ENCODE data around the gene KLHDC8A.

Gene KLHDC8A

GRCh38 chr1:205291596-205291995 lies 65.1 kb downstream of the KLHDC8A start:
- TF ChIP-seq, protein P1, sequence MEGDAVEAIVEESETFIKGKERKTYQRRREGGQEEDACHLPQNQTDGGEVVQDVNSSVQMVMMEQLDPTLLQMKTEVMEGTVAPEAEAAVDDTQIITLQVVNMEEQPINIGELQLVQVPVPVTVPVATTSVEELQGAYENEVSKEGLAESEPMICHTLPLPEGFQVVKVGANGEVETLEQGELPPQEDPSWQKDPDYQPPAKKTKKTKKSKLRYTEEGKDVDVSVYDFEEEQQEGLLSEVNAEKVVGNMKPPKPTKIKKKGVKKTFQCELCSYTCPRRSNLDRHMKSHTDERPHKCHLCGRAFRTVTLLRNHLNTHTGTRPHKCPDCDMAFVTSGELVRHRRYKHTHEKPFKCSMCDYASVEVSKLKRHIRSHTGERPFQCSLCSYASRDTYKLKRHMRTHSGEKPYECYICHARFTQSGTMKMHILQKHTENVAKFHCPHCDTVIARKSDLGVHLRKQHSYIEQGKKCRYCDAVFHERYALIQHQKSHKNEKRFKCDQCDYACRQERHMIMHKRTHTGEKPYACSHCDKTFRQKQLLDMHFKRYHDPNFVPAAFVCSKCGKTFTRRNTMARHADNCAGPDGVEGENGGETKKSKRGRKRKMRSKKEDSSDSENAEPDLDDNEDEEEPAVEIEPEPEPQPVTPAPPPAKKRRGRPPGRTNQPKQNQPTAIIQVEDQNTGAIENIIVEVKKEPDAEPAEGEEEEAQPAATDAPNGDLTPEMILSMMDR (conservative IDR thresholded peaks at IDR 0.05; ENCODE audit: control insufficient read depth, insufficient read depth, low read depth, low read length), result no peak
- no peak for DNase-seq (ENCODE audit: low read depth)
- no peak overlapping the region for H3K4me3 ChIP-seq (ENCODE audit: control insufficient read depth, low read depth, low read length)

GRCh38 chr1:205287767-205288559 lies 68.8 kb downstream of the KLHDC8A start:
- TF ChIP-seq, protein P1 (conservative IDR thresholded peaks at IDR 0.05; ENCODE audit: control insufficient read depth, insufficient read depth, low read depth, low read length), result no peak
- peak; percentile 33 for DNase-seq (ENCODE audit: low read depth)
- no peak overlapping the region for H3K4me3 ChIP-seq (ENCODE audit: control insufficient read depth, low read depth, low read length)

DNA sequence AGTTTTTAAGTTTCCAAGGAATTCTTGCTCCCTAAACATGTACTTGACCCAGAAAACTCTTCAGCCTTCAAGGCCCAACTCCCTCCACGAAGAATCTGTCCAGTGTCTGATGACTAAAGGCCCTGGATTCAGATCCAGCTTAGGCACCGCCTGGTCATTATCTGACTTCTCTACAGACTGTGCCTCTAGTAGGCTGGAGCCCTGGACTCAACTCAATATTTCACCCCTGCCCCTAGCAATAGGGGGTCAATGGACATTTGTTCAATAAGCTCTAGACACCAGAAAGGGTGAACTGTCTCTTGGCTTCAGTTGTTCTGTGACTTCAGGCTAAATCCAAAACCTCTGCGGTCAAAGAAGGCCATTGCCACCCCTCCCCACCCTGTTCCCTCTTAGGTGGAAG lies 69.6 kb downstream of the KLHDC8A start:
- H3K4me3 ChIP-seq (ENCODE audit: control insufficient read depth, low read depth, low read length), result no peak overlapping the region
- DNase-seq (ENCODE audit: low read depth), result no peak
- TF ChIP-seq, protein P1 (conservative IDR thresholded peaks at IDR 0.05; ENCODE audit: control insufficient read depth, insufficient read depth, low read depth, low read length), result no peak

DNA sequence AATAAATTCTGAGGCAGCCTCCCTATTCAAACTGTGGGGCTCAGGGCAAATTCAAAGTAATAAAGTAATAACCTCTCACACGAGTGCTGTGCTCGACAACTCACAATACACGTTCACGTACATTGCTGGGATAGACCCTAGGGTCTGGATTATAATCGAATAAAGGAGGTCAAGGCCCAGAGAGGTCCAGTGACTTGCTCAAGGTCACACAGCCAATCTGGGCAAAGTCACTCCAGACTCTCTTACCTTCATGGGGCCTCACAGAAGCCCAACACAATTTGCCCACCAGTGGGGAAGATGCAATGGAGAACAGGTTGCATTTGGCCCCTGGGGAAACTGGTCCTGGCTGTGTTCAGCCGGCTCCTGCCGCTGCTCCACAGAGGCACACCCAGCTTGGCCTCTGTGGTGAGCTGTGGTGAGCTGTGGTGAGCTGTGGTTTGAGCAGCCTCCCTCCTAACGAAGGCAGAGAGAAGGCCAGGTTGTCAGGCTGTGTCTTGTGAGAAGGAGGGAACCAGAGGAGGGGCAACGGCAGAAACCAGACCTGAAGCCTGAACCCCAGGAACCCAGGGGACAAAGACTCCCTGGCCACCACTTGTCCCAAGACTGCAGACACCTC lies 70.3 kb downstream of the KLHDC8A start:
- TF ChIP-seq, protein P1 (conservative IDR thresholded peaks at IDR 0.05; ENCODE audit: control insufficient read depth, insufficient read depth, low read depth, low read length), result no peak
- peak; percentile 46 for DNase-seq (ENCODE audit: low read depth)
- H3K4me3 ChIP-seq (ENCODE audit: control insufficient read depth, low read depth, low read length), result no peak overlapping the region
